ENCODE data around the gene RAB44.

- TF ChIP-seq CTCF (conservative IDR thresholded peaks at IDR 0.05; ENCODE audit: low read depth, low read length) (no peak), RAD21 (IDR thresholded peaks at IDR 0.05; ENCODE audit: low read length) (no peak), POLR2A (IDR thresholded peaks at IDR 0.05; ENCODE audit: low read depth, low read length) (no peak), SMC3 (IDR thresholded peaks at IDR 0.05; ENCODE audit: low read depth, low read length) (no peak), USF2 (IDR thresholded peaks at IDR 0.05; ENCODE audit: low read depth, low read length) (no peak)
Measured at GRCh38 chr6:36752886-36753506, 55.4 kb downstream of the RAB44 start.

Data from IMR-90 (cell line).